MV-4-11 (cell line): Measurements from ENCODE around the gene ANKRD11.
A peak's percentile ranks its signal among the peaks of the same experiment; 100 is the strongest.
"Not testable (repeated sequence)": the region's sequence is repeated elsewhere in the genome, so short reads cannot be mapped to it uniquely, and the experiment has no call there.

Source experiments
- DNase-seq: peaks from one replicate; lab custom pipeline; 2025; lab: John Stamatoyannopoulos, UW

The ANKRD11 gene

DNA sequence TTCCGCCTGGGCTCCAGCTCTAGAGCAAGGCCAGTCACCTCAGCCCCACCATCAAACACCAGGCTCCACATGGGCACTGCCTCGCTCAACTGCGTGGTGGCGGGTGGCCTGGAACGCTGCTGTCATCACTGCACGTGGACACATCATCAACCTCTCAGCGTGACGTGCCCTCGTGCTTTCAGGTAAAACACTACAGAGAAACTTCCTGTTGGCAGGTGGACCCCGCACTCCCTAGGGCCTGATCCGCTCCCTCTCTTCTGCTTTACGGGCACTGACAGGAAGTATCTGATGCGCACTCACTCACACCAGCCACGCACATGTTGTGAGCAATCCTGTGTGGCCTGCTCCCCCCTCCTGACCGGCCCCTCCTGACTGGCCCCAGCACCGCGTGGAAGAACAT, 87.4 kb downstream of the ANKRD11 start:
- no peak for DNase-seq

DNA sequence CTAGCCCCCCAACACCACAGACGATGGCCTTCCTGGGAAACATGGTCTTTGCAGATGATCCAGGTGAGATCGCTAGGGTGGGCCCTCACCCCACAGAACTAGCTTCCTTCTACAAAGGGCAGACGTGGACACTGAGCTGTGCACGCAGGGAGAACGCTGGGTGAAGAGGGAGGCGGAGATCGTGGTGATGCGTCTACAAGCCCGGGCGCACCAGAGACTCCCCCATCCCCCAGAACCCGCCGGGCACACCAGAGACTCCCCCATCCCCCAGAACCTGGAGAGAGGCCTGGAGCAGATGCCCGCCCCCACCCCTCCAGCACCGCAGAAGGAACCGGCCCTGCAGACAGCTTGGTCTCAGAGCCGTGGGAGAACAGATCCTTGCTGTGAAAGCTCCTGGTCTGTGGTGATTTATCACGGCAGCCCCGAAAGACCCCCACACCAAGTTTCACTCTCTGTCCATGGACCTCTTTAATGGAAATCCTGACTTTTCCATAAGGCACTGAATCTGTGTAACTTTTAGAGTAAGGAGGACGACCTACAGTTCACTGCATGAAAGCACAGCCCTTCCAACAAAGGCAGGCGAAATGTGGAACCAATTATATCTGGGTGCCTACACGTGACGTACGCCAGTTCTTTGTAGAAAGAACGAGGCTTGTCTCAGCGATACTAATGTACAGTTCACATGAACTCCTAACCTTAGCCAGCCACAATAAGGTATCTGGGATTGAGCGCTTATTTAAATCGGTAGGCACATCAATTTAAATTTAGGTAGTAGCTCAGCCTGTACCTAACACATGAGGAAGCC, 88.5 kb downstream of the ANKRD11 start:
- no peak for DNase-seq

DNA sequence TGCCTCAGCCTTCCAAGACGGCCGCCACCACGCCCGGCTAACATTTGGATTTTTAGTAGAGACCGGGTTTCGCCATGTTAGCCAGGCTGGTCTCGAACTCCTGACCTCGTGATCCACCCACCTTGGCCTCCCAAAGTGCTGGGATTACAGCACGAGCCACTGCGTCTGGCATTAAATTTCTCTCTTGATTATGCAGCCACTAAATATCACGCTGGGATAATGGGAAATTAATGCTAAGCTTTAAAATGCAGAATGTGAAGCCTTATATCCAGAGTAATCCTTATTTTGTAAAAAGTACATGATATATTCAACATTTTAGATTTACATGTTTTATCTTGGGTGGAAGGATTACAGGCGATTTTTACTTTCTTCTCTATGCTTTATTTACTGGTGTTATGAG, 89.2 kb downstream of the ANKRD11 start:
- DNase-seq, result no peak

DNA sequence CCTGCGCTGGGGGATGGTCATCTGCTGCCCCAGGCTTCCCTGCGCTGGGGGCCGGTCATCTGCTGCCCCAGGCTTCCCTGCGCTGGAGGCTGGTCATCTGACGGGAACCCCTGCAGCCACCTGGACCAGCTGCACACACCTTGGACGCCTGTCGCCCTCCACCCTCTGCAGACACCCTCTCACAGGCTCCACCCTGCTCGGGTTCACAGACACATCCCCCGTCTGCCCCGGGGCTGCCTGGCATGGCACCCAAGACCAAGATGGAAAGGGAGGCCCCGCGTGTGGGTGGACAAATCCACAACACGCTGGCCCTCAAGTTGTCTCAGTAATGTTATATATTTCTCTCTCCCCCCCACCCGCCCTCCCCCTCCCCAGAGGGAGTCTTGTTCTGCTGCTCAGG, 89.6 kb downstream of the ANKRD11 start:
- no peak for DNase-seq

DNA sequence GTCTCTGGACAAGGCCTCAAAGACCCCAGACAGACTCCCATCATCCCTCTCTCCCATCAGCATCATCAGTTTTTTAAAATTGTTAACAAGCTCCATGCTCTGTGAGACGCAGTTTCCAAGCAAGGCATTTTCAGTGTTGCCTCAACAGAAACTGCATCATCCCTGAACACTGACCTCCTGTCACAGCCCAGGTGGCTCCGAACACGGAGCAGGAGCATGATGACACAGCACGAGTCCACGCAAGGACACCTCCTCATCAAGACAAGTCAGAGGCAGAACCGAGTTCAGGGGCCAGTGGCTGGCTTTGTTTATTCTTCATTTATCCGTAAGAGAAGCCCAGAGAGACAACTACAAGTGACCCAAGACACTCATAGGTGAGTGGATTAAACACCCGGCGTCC, 91.4 kb downstream of the ANKRD11 start:
- no peak for DNase-seq

DNA sequence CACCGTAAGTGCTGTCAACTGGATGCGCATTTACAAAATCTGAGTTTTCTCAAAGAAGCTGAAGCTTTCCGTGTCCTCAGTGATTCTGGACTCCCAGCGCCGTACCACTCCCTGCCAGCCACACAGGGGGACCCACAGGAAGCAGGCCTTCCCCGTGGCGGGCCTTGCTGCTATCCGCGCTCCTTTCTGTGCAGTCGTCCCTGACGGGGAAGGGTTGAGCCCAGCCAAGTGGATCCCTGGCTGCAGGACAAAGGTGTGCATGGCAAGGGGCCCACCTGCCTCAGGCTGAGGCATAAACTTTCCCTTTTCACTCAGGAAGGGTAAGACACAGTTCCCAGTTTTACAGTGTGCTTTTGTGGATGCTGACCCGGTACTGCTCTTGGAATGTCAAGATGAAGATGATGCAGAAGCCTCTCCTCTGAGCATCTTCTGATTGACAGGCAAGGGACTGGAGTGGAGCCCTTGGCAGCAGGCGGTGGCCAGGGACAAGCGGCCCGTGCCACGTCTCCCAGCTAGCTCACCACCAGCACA, 93.0 kb downstream of the ANKRD11 start:
- DNase-seq, result no peak

DNA sequence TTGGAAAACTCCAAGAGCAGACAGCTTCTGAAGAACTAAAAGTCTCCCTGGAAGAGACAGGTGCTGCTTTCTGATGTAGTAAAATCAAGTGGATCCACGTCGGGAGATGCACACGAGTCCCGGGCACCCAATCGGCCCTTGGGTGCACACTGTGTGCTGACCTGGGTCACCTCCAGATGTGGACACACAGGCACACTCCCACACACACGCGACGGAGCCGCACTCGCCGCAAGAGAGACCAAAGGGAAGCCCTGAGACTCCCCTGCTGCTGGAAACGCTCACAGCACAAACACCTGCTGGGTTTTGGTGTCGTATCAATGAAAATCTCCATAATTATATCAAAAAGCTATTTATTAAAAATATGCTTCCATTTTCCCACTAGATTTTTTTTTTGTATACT, 94.2 kb downstream of the ANKRD11 start:
- DNase-seq, result no peak

DNA sequence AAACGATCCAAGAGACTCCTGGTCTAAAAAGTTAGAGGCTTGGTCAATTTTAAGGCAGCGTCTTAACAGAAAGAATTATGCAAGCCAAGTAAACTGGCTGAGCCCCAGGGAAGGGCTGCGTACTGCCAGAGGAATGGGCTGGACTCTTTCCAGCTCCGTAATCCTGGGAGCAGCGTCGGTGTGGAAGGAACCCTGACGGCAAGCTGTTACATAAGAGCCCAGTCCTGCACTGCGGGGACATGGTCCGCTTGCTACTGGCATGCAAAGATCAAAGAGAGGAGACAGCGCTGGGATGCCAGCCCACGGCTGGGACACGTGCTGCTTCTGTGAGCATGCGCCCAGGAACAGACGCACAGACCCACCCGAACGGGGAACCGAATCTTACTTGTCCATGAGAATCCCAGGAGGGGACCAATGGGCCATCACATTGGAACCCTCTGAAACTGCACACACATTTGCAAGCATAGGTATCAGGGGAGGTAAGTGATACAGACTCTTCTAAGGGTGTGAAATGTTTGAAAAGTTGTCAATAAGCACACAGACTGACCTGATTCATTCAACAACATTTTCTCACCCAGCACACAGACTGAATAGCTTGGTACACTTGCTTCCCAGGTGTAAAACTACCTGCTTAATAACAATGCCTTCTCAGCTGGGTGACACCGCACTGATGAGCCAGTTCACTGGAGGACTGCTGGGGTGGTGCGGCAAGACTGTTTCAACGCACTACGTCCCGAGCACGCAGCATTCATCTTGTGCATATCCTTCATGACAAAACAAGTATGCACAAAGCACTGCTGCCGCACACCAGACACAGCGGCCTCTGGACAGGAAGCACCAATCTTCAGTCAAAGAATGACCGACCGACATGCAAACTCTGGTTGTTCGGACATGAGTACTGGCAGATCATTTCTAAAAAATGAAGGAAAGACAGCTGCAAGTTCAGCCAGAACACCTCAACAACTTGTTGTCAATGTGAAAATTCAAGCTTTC, 94.9 kb downstream of the ANKRD11 start:
- DNase-seq, result no peak

DNA sequence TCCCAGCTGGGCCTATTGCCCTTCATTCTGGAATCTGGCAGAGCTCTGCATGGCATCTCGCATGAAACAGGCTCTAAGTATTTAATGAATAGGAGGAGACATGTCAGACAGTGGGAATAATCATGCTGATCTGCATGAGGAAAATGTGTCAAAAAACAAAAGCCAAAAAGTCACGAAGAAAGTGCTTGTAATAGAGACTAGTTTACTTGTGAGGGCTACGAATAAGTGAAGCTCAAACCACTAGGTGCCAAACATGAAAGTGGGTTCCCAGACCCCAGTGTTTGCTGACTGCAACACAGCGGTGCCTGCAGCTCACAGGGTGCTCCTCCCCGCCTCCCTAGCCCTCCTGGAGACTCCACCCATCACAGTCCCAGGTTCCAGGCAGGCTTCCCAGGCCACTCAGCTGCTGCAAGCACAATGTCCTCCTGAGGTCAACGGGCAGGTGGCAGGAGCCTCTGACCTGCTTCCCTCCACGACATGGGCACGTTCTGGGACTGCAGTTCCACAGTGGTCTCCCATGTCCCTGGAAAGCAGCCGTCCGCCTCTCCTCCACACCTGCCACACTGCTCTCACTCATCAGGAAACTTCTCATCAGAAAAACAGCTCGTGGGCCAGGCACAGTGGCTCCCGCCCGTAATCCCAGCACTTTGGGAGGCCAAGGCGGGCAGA, 96.5 kb downstream of the ANKRD11 start:
- no peak for DNase-seq

DNA sequence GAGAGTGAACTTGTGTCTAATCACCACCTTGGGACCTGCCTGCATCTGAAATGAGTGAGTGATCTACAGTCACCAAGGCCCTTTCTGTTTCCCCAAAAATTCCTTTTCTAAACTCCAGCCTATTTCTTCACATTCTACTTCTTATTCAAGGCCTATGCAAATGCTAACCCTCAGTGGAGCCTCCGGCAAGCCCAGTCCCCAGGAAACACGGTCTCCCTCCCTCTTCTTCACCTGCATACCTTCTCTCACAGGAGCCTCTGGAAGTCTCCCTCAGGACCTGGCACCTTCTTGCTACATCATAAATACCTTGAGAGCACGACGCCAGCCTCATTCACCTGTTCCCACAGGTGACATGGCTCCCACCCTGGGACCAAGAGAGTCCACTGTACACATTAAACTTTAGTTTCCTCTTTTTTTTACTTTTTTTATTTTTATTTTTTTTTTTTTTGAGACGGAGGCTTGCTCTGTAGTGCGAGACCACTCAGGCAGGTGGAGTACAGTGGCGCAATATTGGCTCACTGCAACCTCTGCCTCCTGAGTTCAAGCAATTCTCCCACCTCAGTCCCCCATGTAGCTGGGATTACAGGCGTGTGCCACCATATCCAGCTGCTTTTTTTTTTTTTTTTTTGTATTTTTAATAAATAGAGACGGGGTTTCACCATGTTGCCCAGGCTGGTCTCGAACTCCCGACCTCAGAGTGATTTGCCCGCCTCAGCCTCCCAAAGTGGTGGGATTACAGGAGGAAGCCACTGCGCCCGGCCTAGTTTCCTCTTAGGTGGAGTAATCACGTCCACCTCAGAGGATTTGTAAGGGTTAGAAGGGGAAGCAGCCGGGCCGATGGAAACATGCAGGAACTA, 97.3 kb downstream of the ANKRD11 start:
- no peak for DNase-seq

DNA sequence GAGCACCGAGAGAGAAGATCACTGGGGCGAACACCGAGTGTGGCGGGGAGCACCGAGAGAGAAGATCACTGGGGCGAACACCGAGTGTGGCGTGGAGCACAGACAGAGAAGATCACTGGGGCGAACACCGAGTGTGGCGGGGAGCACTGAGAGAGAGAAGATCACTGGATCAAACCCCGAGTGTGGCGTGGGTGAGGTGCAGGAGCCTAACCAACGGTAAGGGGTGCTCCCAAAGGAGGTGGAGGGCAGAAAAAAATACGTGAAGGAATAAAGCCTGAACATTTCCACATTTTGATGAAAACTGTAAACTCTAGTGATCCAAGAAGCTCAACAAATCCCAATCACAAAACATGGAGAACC, 100.2 kb downstream of the ANKRD11 start:
- DNase-seq, result not testable (repeated sequence)

DNA sequence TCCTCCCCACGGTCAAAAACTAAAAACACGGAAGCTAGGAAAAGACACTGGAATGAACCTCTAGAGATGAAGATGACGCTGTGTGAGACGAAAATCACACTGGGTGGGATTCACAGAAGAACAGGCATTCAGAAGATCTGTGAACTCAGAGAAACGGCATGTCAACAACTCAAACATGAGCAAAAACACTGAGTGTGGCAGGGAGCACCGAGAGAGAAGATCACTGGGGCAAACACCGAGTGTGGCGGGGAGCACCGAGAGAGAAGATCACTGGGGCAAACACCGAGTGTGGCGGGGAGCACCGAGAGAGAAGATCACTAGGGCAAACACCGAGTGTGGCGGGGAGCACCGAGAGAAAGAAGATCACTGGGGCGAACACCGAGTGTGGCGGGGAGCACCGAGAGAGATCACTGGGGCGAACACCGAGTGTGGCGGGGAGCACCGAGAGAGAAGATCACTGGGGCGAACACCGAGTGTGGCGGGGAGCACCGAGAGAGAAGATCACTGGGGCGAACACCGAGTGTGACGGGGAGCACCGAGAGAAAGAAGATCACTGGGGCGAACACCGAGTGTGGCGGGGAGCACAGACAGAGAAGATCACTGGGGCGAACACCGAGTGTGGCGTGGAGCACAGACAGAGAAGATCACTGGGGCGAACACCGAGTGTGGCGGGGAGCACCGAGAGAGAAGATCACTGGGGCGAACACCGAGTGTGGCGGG, 100.7 kb downstream of the ANKRD11 start:
- not testable (repeated sequence) for DNase-seq

DNA sequence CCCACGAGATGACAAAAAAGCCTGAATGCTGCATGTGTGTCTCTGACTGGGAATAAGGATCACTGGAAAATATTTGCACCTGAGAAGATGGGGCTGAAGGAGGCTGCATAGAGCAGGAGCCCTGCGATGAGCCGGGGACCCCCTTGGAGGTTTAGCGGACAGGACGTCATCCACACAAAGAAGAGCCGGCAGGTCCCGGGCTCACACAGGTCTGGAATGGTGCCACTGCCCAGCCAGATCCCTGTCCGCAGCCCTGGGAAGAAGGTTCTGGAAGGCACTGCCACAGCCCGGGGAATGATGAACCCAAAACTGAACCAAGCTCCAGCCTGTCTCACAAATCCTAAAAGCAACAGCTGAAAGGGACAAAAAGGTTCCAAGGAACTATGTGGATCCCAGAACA, 101.8 kb downstream of the ANKRD11 start:
- no peak for DNase-seq

DNA sequence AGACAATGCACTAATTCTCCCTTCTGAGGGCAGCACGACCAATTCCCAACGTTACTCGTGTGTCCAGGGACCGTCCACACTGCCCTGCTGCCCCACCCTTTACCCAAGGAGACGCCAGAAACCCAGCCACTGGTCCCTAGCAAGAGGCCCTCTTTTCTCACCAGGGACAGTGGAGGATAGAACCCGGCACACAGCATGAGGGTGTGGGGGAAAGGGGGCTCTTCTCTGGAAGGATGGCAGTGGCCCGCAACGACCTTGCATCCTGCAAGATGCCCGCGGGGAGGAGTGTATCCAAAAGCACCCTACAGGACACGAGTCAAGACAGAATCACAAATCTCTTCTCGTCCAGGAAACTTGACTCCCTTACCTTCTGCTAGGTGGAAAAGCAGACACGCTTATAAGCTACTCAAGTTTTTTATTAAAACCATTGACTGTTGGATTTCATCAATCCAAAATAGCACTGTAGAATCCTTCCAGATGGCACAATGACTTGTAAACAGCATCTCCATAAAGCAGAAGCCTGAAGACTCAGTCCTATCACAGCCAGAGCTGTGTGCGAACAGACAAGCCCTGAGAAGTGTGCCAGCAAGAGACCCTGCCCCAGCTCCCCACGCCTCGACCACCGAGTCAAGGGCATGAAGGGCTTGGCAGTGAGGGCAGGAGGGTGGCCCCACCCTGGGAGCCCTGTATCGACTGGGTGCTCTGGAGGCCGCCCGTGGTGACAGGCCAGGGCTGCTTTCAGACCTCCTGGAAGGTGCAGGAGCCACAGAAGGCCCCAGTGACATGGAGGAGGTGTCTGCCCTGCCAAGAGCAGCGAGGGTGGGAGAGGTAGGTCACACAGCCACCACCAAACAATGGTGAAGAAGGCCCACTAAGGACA, 103.8 kb downstream of the ANKRD11 start:
- no peak for DNase-seq

DNA sequence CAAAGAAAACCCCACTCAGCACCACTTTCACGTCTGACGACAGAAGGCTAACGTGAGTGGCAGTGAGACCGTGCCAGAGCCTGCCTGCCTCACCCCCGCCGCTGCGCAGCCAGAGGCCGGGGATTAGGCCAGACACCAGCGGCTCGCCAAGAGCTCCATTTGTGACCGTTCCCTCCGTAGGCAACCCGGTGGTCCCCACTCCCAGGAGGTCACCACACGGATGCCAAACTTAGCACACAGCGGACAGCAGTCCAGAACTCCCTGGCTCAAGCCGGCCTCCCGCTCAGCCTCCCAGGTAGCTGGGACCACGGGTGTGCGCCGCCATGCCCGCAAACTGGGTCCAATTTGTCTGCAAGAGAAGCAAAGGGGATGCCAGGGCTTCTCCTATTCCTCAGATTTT, 104.6 kb downstream of the ANKRD11 start:
- no peak for DNase-seq

DNA sequence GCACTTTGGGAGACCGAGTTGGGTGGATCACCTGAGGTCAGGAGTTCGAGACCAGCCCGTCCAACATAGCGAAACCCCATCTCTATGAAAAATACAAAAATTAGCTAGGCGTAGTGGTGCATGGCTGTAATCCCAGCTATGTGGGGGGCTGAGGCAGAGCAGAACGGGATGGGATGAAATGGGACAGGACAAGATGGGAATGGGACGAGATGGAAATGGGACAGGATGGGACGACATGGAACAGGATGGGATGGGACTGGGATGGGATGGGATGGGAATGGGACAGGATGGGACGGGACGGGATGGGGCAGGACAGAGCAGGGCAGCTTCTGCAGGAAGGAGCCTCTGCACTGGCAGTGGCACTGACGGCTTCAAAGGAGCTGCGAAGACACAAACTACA, 106.1 kb downstream of the ANKRD11 start:
- no peak for DNase-seq

DNA sequence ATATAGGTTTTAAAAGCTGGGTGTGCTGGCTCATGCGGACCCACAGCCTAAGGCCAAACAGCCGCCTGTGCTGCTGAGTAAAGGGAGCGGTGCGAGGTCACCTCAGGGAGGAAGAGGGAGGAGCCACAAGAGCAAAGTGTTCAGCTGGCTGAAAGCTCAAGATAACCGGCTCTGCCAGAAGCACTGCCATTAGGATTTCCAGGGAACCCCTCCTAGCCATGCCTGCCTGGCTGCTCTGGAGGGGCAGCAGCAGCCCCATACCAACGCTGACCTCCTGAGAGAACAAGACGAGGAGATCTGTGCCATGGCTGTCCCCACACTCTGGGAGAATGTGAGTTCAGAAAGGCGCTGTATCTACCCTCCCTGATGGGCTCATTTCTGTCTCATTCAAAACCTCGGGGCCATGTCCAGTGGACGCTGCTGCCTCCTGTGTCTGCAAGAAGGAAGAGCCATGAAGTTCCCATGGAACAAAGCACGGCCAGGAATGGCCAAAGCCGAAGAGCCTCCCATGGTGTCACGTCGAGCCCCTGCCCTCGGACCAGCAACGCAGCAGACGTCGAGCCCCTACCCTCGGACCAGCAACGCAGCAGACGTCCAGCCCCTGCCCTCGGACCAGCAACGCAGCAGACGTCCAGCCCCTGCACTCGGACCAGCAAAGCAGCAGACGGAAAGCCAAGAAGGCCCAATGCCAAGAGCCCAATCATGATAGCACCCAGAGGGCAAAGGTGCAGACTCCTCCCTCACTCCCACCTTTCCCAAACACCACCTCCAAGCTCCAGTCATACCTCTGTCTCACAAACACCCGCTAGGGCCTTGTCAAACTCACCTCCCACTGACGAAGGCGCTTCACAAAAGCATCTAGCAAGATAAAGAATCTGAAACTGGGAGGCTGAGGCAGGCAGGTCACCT, 107.0 kb downstream of the ANKRD11 start:
- peak; percentile 27 for DNase-seq

DNA sequence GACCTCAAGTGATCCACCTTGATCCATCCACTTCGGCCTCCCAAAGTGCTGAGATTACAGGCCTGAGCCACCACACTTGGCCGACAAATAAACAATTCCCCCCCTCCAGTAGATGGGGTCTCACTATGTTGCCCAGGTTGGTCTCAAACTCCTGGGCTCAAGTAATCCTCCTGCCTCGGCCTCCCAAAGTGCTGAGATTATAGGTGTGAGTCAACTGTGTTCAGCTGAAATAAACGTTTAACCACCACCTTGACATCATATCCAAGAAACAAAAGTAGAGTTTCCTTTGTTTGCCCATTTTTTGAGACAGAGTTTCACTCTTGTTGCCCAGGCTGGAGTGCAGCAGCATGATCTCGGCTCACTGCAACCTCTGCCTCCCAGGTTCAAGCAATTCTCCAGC, 107.8 kb downstream of the ANKRD11 start:
- DNase-seq, result not testable (repeated sequence)

DNA sequence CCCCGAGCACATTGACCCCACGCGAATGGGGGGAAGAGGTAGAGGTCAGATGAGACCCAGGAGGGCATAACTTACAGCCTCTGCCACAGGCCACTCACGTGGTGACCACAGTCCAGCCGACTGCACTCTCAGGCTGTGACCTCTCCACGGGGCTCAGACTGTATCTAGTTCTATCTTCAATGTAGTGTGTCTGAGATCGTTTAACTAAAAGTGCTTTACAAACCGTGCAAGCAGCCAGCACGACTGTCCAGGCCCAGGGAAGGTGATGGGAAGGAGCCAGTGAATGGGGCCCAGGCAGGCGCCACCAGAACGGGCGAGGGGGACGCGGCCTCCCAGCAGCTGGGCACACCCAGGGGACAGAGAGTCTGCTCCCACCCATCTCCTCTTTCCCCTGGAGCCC, 108.6 kb downstream of the ANKRD11 start:
- DNase-seq, result no peak
